ENCODE measurements around the gene RAMACL. TPM values are rescaled to one million over a fixed set of nuclear protein-coding genes. Genes with fewer than 3 reads are reported as not detected.

The RAMACL gene
- total and polyA plus RNA-seq, 7 donors = 0.17 to 1.3 (median 0.48) TPM

GRCh38 chr6:166632731-166633130, 46.3 kb upstream of the RAMACL start:
- H3K27ac ChIP-seq = peak overlapping the region; percentile 81
- ATAC-seq = no peak
- no peak for TF ChIP-seq CTCF (IDR thresholded peaks at IDR 0.05)
- H3K4me1 ChIP-seq = peaks cover 51% of the 10 kb centered on the region
- H3K4me3 ChIP-seq = no peak overlapping the region
- intact Hi-C loops (cut with DNase I) = loop anchor here in 1 of 2 donors (2.0 kb wide), 1 partner anchor 60 kb away; no protein-coding TSS in a partner anchor
- no peak for DNase-seq
- H3K27me3 ChIP-seq (ENCODE audit: insufficient read depth in 3 of 3, low read length in 2 of 3) = no peaks in the 10 kb centered on the region
- H3K9me3 ChIP-seq = no peaks in the 10 kb centered on the region
- no peaks in the 10 kb centered on the region for H3K36me3 ChIP-seq (ENCODE audit: insufficient read depth in 1 of 2, low read depth in 1 of 2)
- WGBS, 3 donors = 91 to 96% (median 94%) methylated on average over 11 of the region's 11 CpGs

DNA sequence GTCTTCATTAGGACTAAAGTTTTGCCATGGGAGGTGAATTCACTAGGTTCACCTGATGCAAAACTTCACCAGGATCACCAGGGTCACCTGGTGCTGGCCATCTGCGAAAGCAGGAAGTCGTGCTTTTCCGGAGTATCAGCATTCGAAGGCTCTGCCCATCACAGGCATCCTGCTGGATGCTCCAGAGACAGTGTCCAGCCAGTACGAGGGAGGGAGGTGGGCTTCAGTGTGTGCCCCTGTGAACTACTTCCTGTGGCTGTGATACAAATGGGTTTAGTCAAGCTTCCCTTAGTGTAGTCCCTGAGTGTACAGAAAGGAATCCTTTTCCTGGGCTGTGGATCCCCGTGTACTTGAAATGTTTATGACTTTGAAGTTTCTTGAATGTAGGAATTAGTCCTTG, 44.0 kb upstream of the RAMACL start:
- Histone ChIP-seq H3K4me3 (no peak overlapping the region), H3K27ac (no peak overlapping the region), H3K4me1 (peaks cover 47% of the 10 kb centered on the region), H3K27me3 (ENCODE audit: insufficient read depth in 3 of 3, low read length in 2 of 3) (no peaks in the 10 kb centered on the region), H3K9me3 (no peaks in the 10 kb centered on the region), H3K36me3 (ENCODE audit: insufficient read depth in 1 of 2, low read depth in 1 of 2) (no peaks in the 10 kb centered on the region)
- ATAC-seq (no peak), DNase-seq (no peak)
- TF ChIP-seq CTCF (IDR thresholded peaks at IDR 0.05) = no peak
- intact Hi-C loops (cut with DNase I) = no loop called here
- WGBS, 3 donors = 66 to 80% (median 73%) methylated on average over 6 of the region's 6 CpGs

- H3K4me3 ChIP-seq = no peak overlapping the region
- ATAC-seq (no peak), DNase-seq (no peak)
- no peaks in the 10 kb centered on the region for H3K9me3 ChIP-seq
- no peaks in the 10 kb centered on the region for H3K27me3 ChIP-seq (ENCODE audit: insufficient read depth in 3 of 3, low read length in 2 of 3)
- peaks cover 50% of the 10 kb centered on the region for H3K4me1 ChIP-seq
- WGBS, 3 donors = 90 to 94% (median 93%) methylated on average over 5 of the region's 5 CpGs
- no peaks in the 10 kb centered on the region for H3K36me3 ChIP-seq (ENCODE audit: insufficient read depth in 1 of 2, low read depth in 1 of 2)
- TF ChIP-seq CTCF (IDR thresholded peaks at IDR 0.05) = no peak
- no peak overlapping the region for H3K27ac ChIP-seq
- intact Hi-C loops (cut with DNase I) = loop anchor here (5.0 kb wide), 2 partner anchors 67 to 72 kb away; no protein-coding TSS in a partner anchor
Observed at GRCh38 chr6:166629628-166630027, 43.1 kb upstream of the RAMACL start.

DNA sequence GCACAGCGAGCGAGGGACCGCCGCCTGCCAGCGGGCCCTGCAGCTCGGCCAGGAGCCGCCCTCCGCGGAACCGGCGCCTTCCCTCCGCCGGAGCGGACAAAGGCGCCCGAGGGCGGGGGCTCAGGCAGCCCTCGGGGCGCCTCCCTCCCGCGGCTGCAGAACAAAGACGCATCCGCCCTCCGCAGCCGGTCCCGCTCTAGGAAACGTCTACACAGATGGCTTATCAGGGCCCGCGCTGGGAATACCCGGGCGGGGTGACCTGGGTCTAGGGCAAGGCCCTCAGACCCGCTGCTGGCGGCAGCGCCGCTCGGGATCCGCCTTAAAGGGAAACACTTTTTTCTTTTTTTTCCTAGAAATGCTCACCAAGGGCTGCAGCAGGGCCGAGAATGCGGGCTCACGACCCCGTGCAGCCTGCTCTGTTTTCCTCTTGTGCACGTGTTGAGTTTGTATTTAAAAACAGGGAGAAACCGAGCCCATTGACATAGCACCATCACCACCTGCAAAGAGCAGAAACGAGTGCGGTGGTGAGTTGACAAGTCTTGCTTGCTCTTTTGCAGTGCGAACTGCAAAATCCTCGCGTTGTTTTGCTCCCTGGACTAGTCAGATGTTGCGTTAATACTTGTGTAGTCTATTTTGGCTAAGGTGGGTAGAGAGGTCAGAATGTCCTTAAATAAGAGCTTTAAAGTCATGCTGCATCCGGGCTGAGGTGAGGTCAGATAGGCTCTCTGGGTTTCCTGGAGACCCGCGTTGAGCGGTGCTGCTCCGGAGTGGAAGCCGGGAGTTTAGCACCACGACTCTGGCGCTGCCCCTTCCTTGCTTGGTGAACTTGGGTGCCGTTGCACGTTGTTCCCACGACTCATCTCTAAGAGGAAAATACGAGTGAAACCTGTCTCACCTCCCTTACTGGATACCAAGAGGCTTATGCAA, 41.7 kb upstream of the RAMACL start:
- Histone ChIP-seq H3K36me3 (ENCODE audit: insufficient read depth in 1 of 2, low read depth in 1 of 2) (no peaks in the 10 kb centered on the region), H3K9me3 (no peaks in the 10 kb centered on the region), H3K4me3 (peak overlapping the region; percentile 82), H3K27ac (peak overlapping the region; percentile 98), H3K27me3 (ENCODE audit: insufficient read depth in 3 of 3, low read length in 2 of 3) (no peaks in the 10 kb centered on the region), H3K4me1 (peaks cover 55% of the 10 kb centered on the region)
- DNase-seq (peak; percentile 74 to 84), ATAC-seq (peak; percentile 13 to 57 (median 33))
- intact Hi-C loops (cut with DNase I) = loop anchor here (5.0 kb wide), 2 partner anchors 66 to 71 kb away; no protein-coding TSS in a partner anchor
- WGBS, 3 donors = 1 to 2% (median 1%) methylated on average over 51 to 61 of the region's 61 CpGs
- TF ChIP-seq CTCF (IDR thresholded peaks at IDR 0.05) = no peak

Measured in psoas muscle (tissue), 8 donors.